ENCODE data around the gene FMNL2.
"Not testable (repeated sequence)": the region's sequence is repeated elsewhere in the genome, so short reads cannot be mapped to it uniquely, and the experiment has no call there.

Gene FMNL2

GRCh38 chr2:152375174-152375573 is 40.2 kb downstream of the FMNL2 start:
- H3K4me1 Mint-ChIP-seq, result peaks cover 0 to 6% of the 10 kb centered on the region in 2 donors
- H3K27me3 Mint-ChIP-seq, result peaks cover 0 to 7% of the 10 kb centered on the region in 2 donors
- H3K9me3 Mint-ChIP-seq, result no peaks in the 10 kb centered on the region
- H3K4me3 Mint-ChIP-seq, result no peak overlapping the region
- DNase-seq (no peak), ATAC-seq (replicated peaks) (no peak)
- H3K27ac Mint-ChIP-seq, result no peak overlapping the region
- no peaks in the 10 kb centered on the region for H3K36me3 Mint-ChIP-seq

- Mint-ChIP-seq H3K36me3 (no peaks in the 10 kb centered on the region), H3K4me3 (no peak overlapping the region), H3K27ac (no peak overlapping the region), H3K4me1 (peaks cover 0 to 6% of the 10 kb centered on the region in 2 donors), H3K9me3 (no peaks in the 10 kb centered on the region), H3K27me3 (peaks cover 0 to 7% of the 10 kb centered on the region in 2 donors)
- DNase-seq (no peak), ATAC-seq (replicated peaks) (no peak)
These were observed 41.4 kb downstream of the FMNL2 start for GRCh38 chr2:152376385-152376784.

- ATAC-seq (replicated peaks), result no peak
- no peaks in the 10 kb centered on the region for H3K9me3 Mint-ChIP-seq
- H3K27me3 Mint-ChIP-seq, result peaks cover 0 to 3% of the 10 kb centered on the region in 2 donors
- no peaks in the 10 kb centered on the region for H3K36me3 Mint-ChIP-seq
- H3K4me1 Mint-ChIP-seq, result peaks cover 0 to 6% of the 10 kb centered on the region in 2 donors
- no peak overlapping the region for H3K27ac Mint-ChIP-seq
- no peak for DNase-seq
- H3K4me3 Mint-ChIP-seq, result no peak overlapping the region
These were observed 42.0 kb downstream of the FMNL2 start for GRCh38 chr2:152376968-152377367.

GRCh38 chr2:152379089-152379488 is 44.1 kb downstream of the FMNL2 start:
- ATAC-seq (replicated peaks), result no peak
- peaks cover 0 to 3% of the 10 kb centered on the region in 2 donors for H3K27me3 Mint-ChIP-seq
- H3K9me3 Mint-ChIP-seq, result no peaks in the 10 kb centered on the region
- H3K4me3 Mint-ChIP-seq, result no peak overlapping the region
- peaks cover 0 to 6% of the 10 kb centered on the region in 2 donors for H3K4me1 Mint-ChIP-seq
- DNase-seq, result no peak
- H3K36me3 Mint-ChIP-seq, result no peaks in the 10 kb centered on the region
- H3K27ac Mint-ChIP-seq, result no peak overlapping the region

GRCh38 chr2:152380261-152381055 is 45.5 kb downstream of the FMNL2 start:
- Mint-ChIP-seq H3K4me3 (no peak overlapping the region), H3K27ac (no peak overlapping the region), H3K36me3 (no peaks in the 10 kb centered on the region), H3K4me1 (peaks cover 0 to 6% of the 10 kb centered on the region in 2 donors), H3K9me3 (no peaks in the 10 kb centered on the region), H3K27me3 (peaks cover 0 to 3% of the 10 kb centered on the region in 2 donors)
- ATAC-seq (replicated peaks) (no peak), DNase-seq (no peak)

- no peak overlapping the region for H3K27ac Mint-ChIP-seq
- no peaks in the 10 kb centered on the region for H3K36me3 Mint-ChIP-seq
- DNase-seq (no peak), ATAC-seq (replicated peaks) (no peak)
- H3K9me3 Mint-ChIP-seq, result no peaks in the 10 kb centered on the region
- peaks cover 0 to 2% of the 10 kb centered on the region in 2 donors for H3K4me1 Mint-ChIP-seq
- H3K4me3 Mint-ChIP-seq, result no peak overlapping the region
- H3K27me3 Mint-ChIP-seq, result no peaks in the 10 kb centered on the region
These were observed 48.7 kb downstream of the FMNL2 start for GRCh38 chr2:152383702-152384101.

GRCh38 chr2:152384992-152385391 is 50.0 kb downstream of the FMNL2 start:
- ATAC-seq (replicated peaks), result no peak
- no peaks in the 10 kb centered on the region for H3K4me1 Mint-ChIP-seq
- H3K36me3 Mint-ChIP-seq, result no peaks in the 10 kb centered on the region

GRCh38 chr2:152385650-152386049 is 50.7 kb downstream of the FMNL2 start:
- H3K4me1 Mint-ChIP-seq, result no peaks in the 10 kb centered on the region
- no peaks in the 10 kb centered on the region for H3K9me3 Mint-ChIP-seq
- no peak for DNase-seq
- no peaks in the 10 kb centered on the region for H3K36me3 Mint-ChIP-seq
- H3K27me3 Mint-ChIP-seq, result no peaks in the 10 kb centered on the region
- no peak overlapping the region for H3K4me3 Mint-ChIP-seq
- no peak overlapping the region for H3K27ac Mint-ChIP-seq
- no peak for ATAC-seq (replicated peaks)

More at GRCh38 chr2:152384992-152385391, 50.0 kb downstream of the FMNL2 start:
- Mint-ChIP-seq H3K27me3 (no peaks in the 10 kb centered on the region), H3K9me3 (no peaks in the 10 kb centered on the region), H3K4me3 (no peak overlapping the region), H3K27ac (no peak overlapping the region)
- DNase-seq, result no peak

- Mint-ChIP-seq H3K36me3 (no peaks in the 10 kb centered on the region), H3K9me3 (peaks cover 0 to 2% of the 10 kb centered on the region in 2 donors), H3K4me3 (no peak overlapping the region), H3K27me3 (no peaks in the 10 kb centered on the region), H3K4me1 (no peaks in the 10 kb centered on the region), H3K27ac (no peak overlapping the region)
- DNase-seq (no peak), ATAC-seq (replicated peaks) (no peak)
These were observed 51.3 kb downstream of the FMNL2 start for GRCh38 chr2:152386266-152386665.

GRCh38 chr2:152387041-152387440 is 52.1 kb downstream of the FMNL2 start:
- Mint-ChIP-seq H3K9me3 (peaks cover 0 to 2% of the 10 kb centered on the region in 2 donors), H3K27me3 (no peaks in the 10 kb centered on the region), H3K27ac (no peak overlapping the region), H3K36me3 (no peaks in the 10 kb centered on the region), H3K4me3 (no peak overlapping the region), H3K4me1 (no peaks in the 10 kb centered on the region)
- DNase-seq (no peak), ATAC-seq (replicated peaks) (no peak)

GRCh38 chr2:152388269-152388668 is 53.3 kb downstream of the FMNL2 start:
- not testable (repeated sequence) for H3K4me1 Mint-ChIP-seq; H3K4me3 Mint-ChIP-seq; H3K9me3 Mint-ChIP-seq; H3K27me3 Mint-ChIP-seq; H3K36me3 Mint-ChIP-seq; ATAC-seq (replicated peaks); DNase-seq; H3K27ac Mint-ChIP-seq

- Mint-ChIP-seq H3K36me3 (no peaks in the 10 kb centered on the region), H3K9me3 (peaks cover 0 to 2% of the 10 kb centered on the region in 2 donors), H3K4me3 (no peak overlapping the region), H3K27ac (no peak overlapping the region), H3K27me3 (no peaks in the 10 kb centered on the region), H3K4me1 (no peaks in the 10 kb centered on the region)
- ATAC-seq (replicated peaks), result no peak
- DNase-seq, result no peak
These were observed 54.5 kb downstream of the FMNL2 start for GRCh38 chr2:152389483-152389882.

- no peak overlapping the region for H3K4me3 Mint-ChIP-seq
- H3K27ac Mint-ChIP-seq, result no peak overlapping the region
- no peaks in the 10 kb centered on the region for H3K27me3 Mint-ChIP-seq
- no peaks in the 10 kb centered on the region for H3K36me3 Mint-ChIP-seq
- H3K9me3 Mint-ChIP-seq, result peaks cover 0 to 2% of the 10 kb centered on the region in 2 donors
- ATAC-seq (replicated peaks), result no peak
- H3K4me1 Mint-ChIP-seq, result no peaks in the 10 kb centered on the region
- DNase-seq, result no peak
These were observed 55.9 kb downstream of the FMNL2 start for GRCh38 chr2:152390837-152391236.

- H3K4me1 Mint-ChIP-seq, result peaks cover 0 to under 1% of the 10 kb centered on the region in 2 donors
- DNase-seq, result no peak
- H3K27me3 Mint-ChIP-seq, result no peaks in the 10 kb centered on the region
- H3K36me3 Mint-ChIP-seq, result no peaks in the 10 kb centered on the region
- H3K4me3 Mint-ChIP-seq, result no peak overlapping the region
- peaks cover 0 to 2% of the 10 kb centered on the region in 2 donors for H3K9me3 Mint-ChIP-seq
- no peak overlapping the region for H3K27ac Mint-ChIP-seq
- no peak for ATAC-seq (replicated peaks)
These were observed 56.3 kb downstream of the FMNL2 start for GRCh38 chr2:152391318-152391717.

- no peaks in the 10 kb centered on the region for H3K27me3 Mint-ChIP-seq
- no peak for ATAC-seq (replicated peaks)
- H3K4me1 Mint-ChIP-seq, result peaks cover 0 to 7% of the 10 kb centered on the region in 2 donors
- H3K36me3 Mint-ChIP-seq, result no peaks in the 10 kb centered on the region
- no peak overlapping the region for H3K27ac Mint-ChIP-seq
- H3K9me3 Mint-ChIP-seq, result peaks cover 0 to 2% of the 10 kb centered on the region in 2 donors
- H3K4me3 Mint-ChIP-seq, result no peak overlapping the region
- DNase-seq, result no peak
These were observed 58.4 kb downstream of the FMNL2 start for GRCh38 chr2:152393377-152393776.
